ENCODE measurements around the gene TERT. TPM values are rescaled to one million over a fixed set of nuclear protein-coding genes. Genes with fewer than 3 reads are reported as not detected.

The TERT gene
- total RNA-seq, 3 donors from 2014 or later, result under 0.01 TPM; not detected in 2

DNA sequence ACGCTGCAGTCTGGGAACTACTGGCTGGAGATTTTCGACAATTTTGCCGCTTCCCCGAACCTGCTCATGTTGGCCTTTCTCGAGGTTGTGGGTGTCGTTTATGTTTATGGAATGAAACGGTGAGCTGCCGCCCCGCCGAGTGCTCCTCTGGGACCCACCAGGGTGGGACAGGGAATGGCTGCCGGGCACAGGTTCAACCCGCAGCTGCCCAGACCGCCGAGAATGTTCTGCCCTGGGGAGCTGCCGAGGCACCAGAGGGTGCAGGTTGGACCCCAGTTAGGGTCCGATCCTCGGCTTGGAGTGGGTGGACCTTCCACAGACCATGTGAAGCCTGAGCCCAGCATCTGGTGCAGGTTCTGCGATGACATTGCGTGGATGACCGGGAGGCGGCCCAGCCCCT lies 50.6 kb downstream of the TERT start:
- no peak overlapping the region for H3K4me3 ChIP-seq
- intact Hi-C loops (cut with DNase I; ENCODE audit: low total_unique reads), result no loop called here
- no peaks in the 10 kb centered on the region for H3K9me3 ChIP-seq
- no peak overlapping the region for H3K27ac ChIP-seq
- peaks cover 4 to 70% of the 10 kb centered on the region in 2 donors for H3K27me3 ChIP-seq
- DNase-seq (ENCODE audit: low spot score in 2 of 2), result no peak
- H3K4me1 ChIP-seq, result no peaks in the 10 kb centered on the region
- no peaks in the 10 kb centered on the region for H3K36me3 ChIP-seq
- TF ChIP-seq, protein P1, sequence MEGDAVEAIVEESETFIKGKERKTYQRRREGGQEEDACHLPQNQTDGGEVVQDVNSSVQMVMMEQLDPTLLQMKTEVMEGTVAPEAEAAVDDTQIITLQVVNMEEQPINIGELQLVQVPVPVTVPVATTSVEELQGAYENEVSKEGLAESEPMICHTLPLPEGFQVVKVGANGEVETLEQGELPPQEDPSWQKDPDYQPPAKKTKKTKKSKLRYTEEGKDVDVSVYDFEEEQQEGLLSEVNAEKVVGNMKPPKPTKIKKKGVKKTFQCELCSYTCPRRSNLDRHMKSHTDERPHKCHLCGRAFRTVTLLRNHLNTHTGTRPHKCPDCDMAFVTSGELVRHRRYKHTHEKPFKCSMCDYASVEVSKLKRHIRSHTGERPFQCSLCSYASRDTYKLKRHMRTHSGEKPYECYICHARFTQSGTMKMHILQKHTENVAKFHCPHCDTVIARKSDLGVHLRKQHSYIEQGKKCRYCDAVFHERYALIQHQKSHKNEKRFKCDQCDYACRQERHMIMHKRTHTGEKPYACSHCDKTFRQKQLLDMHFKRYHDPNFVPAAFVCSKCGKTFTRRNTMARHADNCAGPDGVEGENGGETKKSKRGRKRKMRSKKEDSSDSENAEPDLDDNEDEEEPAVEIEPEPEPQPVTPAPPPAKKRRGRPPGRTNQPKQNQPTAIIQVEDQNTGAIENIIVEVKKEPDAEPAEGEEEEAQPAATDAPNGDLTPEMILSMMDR (IDR thresholded peaks at IDR 0.05), result no peak
- TF ChIP-seq POLR2A (IDR thresholded peaks at IDR 0.05), result no peak
- no peak for TF ChIP-seq POLR2AphosphoS5 (IDR thresholded peaks at IDR 0.05)

DNA sequence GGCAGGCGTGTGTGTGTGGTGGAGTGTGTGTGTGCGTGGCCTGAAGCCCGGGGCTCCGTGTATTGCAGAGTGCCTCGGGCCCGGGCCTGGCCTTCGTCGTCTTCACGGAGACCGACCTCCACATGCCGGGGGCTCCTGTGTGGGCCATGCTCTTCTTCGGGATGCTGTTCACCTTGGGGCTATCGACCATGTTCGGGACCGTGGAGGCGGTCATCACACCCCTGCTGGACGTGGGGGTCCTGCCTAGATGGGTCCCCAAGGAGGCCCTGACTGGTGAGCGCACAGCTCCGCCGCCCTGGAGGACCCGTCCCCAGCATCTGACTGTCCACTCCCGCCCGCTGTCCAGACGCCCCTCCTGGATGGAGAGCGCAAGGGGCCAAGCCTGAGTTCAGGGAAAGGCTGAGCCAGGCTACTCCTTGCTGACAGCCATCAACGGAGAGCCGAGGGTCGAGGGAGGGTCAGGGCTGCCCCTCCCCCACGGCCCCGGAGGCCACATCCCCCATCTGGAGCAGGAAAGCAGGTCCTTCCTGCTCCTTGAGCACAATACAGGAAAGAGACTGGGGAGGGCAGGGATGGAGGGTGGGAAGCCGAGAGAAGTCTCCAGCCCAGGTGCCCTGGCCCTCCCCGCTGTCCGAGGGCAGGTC lies 51.3 kb downstream of the TERT start:
- no peaks in the 10 kb centered on the region for H3K9me3 ChIP-seq
- H3K27me3 ChIP-seq, result peaks cover 4 to 64% of the 10 kb centered on the region in 2 donors
- no peak overlapping the region for H3K27ac ChIP-seq
- H3K4me1 ChIP-seq, result no peaks in the 10 kb centered on the region
- TF ChIP-seq POLR2AphosphoS5 (IDR thresholded peaks at IDR 0.05), result no peak
- TF ChIP-seq, protein P1 (IDR thresholded peaks at IDR 0.05), result no peak
- no peak for DNase-seq (ENCODE audit: low spot score in 2 of 2)
- no peaks in the 10 kb centered on the region for H3K36me3 ChIP-seq
- intact Hi-C loops (cut with DNase I; ENCODE audit: low total_unique reads), result no loop called here
- H3K4me3 ChIP-seq, result no peak overlapping the region

DNA sequence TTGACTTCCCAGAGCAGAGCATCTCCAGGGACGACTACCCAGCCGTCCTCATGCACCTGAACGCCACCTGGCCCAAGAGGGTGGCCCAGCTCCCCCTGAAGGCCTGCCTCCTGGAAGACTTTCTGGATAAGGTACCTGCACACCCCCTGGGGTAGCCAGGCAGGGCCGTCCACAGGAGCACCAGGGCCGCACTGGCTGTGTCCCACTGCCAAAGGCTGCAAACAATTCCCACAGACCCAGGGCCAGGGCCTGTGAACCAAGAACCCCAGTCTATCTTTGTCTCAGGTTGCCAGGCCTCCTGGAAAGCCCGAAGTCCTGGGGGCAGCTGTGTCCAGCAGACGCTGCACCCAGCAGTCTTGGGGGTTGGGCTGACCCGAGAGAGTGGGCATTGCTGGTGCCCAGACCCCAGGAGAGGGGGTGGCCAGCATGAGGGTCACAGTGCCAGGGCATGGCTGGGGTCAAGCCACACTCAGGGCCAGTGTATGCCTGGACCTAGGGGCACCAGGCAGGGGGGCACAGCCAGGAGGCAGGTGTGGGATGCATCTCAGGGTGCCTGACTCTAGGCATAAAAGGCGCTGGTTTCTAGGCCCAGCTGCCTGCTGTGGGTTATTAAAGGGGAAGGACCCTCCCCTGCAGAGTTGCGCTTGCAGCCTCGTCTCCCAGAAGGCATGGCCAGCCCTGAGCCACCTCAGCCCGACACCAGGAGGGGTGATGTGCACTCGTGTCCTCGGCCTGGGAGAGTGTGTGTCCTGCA lies 52.0 kb downstream of the TERT start:
- Histone ChIP-seq H3K36me3 (no peaks in the 10 kb centered on the region), H3K27me3 (peaks cover 4 to 57% of the 10 kb centered on the region in 2 donors)

DNA sequence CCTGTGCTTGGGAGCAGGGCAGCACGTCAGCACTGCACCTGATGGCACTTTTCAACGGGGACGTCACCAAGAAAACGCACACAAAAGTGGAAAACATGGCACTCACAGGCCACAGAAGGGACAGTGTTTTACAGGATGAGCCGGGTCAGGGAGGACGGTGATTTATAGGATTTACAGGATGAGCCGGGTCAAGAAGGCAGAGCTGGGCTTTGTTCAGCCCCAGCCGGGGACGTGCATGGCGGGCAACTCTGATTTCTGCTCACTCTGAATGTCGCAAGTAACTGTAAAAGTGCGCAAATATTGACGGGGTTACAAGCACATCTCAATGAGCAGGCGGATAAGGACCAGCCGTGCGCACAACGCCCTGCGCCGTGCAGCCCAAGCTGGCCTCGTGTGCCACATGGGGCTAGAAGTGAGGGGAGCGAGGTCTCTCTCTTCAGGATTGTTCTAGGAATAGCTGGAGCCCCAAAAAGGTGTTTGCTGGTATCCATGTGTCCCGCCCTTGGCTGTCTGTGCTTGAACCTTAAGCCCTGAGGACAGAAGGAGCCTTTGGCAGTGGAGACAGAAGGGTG lies 53.3 kb downstream of the TERT start:
- DNase-seq (ENCODE audit: low spot score in 2 of 2), result no peak
- Histone ChIP-seq H3K4me1 (no peaks in the 10 kb centered on the region), H3K27ac (no peak overlapping the region), H3K4me3 (no peak overlapping the region), H3K36me3 (no peaks in the 10 kb centered on the region), H3K27me3 (peaks cover 4 to 43% of the 10 kb centered on the region in 2 donors), H3K9me3 (peaks cover under 1 to 2% of the 10 kb centered on the region in 2 donors)
- TF ChIP-seq POLR2A (IDR thresholded peaks at IDR 0.05) (no peak), POLR2AphosphoS5 (IDR thresholded peaks at IDR 0.05) (no peak)
- TF ChIP-seq, protein P1 (IDR thresholded peaks at IDR 0.05), result no peak
- intact Hi-C loops (cut with DNase I; ENCODE audit: low total_unique reads), result no loop called here

More for the DNA sequence above, 52.0 kb downstream of the TERT start:
- Histone ChIP-seq H3K4me1 (no peaks in the 10 kb centered on the region), H3K4me3 (no peak overlapping the region), H3K27ac (no peak overlapping the region), H3K9me3 (no peaks in the 10 kb centered on the region)
- intact Hi-C loops (cut with DNase I; ENCODE audit: low total_unique reads), result no loop called here
- TF ChIP-seq, protein P1 (IDR thresholded peaks at IDR 0.05), result no peak
- no peak for TF ChIP-seq POLR2A (IDR thresholded peaks at IDR 0.05)
- TF ChIP-seq POLR2AphosphoS5 (IDR thresholded peaks at IDR 0.05), result no peak
- no peak for DNase-seq (ENCODE audit: low spot score in 2 of 2)

Measured in breast epithelium (tissue), 4 donors.